GM23338 (cell line): ENCODE results near the gene ABCB11.

Experiments
- CREB1 ChIP-seq: fragments of 250-450 bp; sonication (Bioruptor Pico); IDR thresholded peaks from 2 replicates; pipeline ENCODE4 v1.5.0; 2020; ENCODE audit warnings: low read depth, mild to moderate bottlenecking, moderate library complexity
- EZH2 ChIP-seq: fragments of 200-600 bp; sonication (generic); IDR thresholded peaks from one replicate; pipeline ENCODE4 v1.8.0; 2017; ENCODE audit warnings: antibody characterized with exemption, mild to moderate bottlenecking, low read depth; ENCODE audit not compliant: unreplicated experiment
- EZH2phosphoT487 ChIP-seq: fragments of 200-600 bp; sonication (generic); IDR thresholded peaks from one replicate; pipeline ENCODE4 v1.8.1; 2018; ENCODE audit warnings: antibody characterized with exemption; ENCODE audit not compliant: unreplicated experiment
- JUNB ChIP-seq: IDR thresholded peaks from one replicate; pipeline ENCODE4 v1.6.1; 2016; ENCODE audit warnings: antibody characterized with exemption; ENCODE audit not compliant: unreplicated experiment
- NANOG ChIP-seq: IDR thresholded peaks from 2 replicates; pipeline ENCODE4 v1.6.1; 2016; ENCODE audit warnings: antibody characterized with exemption, borderline replicate concordance
- POLR2AphosphoS5 ChIP-seq: IDR thresholded peaks from 2 replicates; pipeline ENCODE4 v1.6.1; 2016; ENCODE audit warnings: antibody characterized with exemption, low read depth
- REST ChIP-seq: IDR thresholded peaks from one replicate; pipeline ENCODE4 v1.6.1; 2018; ENCODE audit warnings: antibody characterized with exemption; ENCODE audit not compliant: unreplicated experiment
- ZNF114 ChIP-seq: fragments of 250-450 bp; sonication (Bioruptor Pico); IDR thresholded peaks from 2 replicates; pipeline ENCODE4 v1.5.0; 2020; ENCODE audit warnings: mild to moderate bottlenecking, moderate library complexity
- ZNF331 ChIP-seq: fragments of 250-450 bp; sonication (Bioruptor Pico); IDR thresholded peaks from 2 replicates; pipeline ENCODE4 v1.5.0; 2020; ENCODE audit warnings: low read depth, mild to moderate bottlenecking, moderate library complexity
- TF ChIP-seq, protein P1 (sequence below), 2 experiments: fragments of 200-600 bp in 1 of 2; sonication (generic) in 1 of 2; conservative IDR thresholded peaks; 2 replicates each; pipeline versions ENCODE4 v1.5.1 to v1.6.1; 2016 to 2017; ENCODE audit warnings: antibody characterized with exemption in 2 of 2, low read depth in 2 of 2, mild to moderate bottlenecking in 2 of 2, moderate library complexity in 1 of 2
- TF ChIP-seq, protein P2 (sequence below): IDR thresholded peaks from 2 replicates; pipeline ENCODE4 v1.6.1; 2016; ENCODE audit warnings: antibody characterized with exemption

DNA sequence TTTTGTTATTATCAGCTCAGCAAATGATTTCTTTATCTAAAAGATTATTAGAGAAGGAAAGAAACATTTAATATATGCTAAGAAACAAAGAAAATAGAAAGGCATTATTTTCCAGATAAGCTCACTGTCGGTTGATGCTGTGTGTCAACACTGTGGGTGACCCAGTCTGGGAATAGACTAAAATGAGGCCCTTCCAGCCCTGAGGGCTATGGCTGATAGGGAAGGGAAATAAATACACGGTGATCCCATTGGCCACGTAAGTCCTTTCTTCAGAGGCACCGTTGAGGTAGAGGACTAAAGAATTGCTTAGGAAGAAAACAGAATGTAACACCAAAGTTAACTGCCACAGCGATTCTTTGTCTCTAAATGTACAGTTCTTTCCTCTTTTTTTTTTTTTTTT lies 1.8 kb downstream of the ABCB11 start:
- TF ChIP-seq, protein P1, sequence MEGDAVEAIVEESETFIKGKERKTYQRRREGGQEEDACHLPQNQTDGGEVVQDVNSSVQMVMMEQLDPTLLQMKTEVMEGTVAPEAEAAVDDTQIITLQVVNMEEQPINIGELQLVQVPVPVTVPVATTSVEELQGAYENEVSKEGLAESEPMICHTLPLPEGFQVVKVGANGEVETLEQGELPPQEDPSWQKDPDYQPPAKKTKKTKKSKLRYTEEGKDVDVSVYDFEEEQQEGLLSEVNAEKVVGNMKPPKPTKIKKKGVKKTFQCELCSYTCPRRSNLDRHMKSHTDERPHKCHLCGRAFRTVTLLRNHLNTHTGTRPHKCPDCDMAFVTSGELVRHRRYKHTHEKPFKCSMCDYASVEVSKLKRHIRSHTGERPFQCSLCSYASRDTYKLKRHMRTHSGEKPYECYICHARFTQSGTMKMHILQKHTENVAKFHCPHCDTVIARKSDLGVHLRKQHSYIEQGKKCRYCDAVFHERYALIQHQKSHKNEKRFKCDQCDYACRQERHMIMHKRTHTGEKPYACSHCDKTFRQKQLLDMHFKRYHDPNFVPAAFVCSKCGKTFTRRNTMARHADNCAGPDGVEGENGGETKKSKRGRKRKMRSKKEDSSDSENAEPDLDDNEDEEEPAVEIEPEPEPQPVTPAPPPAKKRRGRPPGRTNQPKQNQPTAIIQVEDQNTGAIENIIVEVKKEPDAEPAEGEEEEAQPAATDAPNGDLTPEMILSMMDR (conservative IDR thresholded peaks at IDR 0.05; ENCODE audit: low read depth in 2 of 2) = no peak
- TF ChIP-seq POLR2AphosphoS5 = no peak
- TF ChIP-seq EZH2phosphoT487 = no peak
- TF ChIP-seq, protein P2, sequence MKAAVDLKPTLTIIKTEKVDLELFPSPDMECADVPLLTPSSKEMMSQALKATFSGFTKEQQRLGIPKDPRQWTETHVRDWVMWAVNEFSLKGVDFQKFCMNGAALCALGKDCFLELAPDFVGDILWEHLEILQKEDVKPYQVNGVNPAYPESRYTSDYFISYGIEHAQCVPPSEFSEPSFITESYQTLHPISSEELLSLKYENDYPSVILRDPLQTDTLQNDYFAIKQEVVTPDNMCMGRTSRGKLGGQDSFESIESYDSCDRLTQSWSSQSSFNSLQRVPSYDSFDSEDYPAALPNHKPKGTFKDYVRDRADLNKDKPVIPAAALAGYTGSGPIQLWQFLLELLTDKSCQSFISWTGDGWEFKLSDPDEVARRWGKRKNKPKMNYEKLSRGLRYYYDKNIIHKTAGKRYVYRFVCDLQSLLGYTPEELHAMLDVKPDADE = no peak
- TF ChIP-seq CREB1 (CRISPR knock-in tag) = no peak
- TF ChIP-seq EZH2 = no peak
- TF ChIP-seq ZNF331 (CRISPR knock-in tag) = no peak
- TF ChIP-seq REST = no peak
- TF ChIP-seq JUNB = no peak
- TF ChIP-seq NANOG = no peak
- TF ChIP-seq ZNF114 (CRISPR knock-in tag) = no peak
